Anterior cingulate cortex (tissue), 58 donors: Measurements from ENCODE around the gene WT1.
A peak's percentile ranks its signal among the peaks of the same experiment; 100 is the strongest.

Experiments
- DNase-seq, 58 donors: peaks; one replicate each; lab custom pipeline; 2025; lab: John Stamatoyannopoulos, UW

The WT1 gene

DNA sequence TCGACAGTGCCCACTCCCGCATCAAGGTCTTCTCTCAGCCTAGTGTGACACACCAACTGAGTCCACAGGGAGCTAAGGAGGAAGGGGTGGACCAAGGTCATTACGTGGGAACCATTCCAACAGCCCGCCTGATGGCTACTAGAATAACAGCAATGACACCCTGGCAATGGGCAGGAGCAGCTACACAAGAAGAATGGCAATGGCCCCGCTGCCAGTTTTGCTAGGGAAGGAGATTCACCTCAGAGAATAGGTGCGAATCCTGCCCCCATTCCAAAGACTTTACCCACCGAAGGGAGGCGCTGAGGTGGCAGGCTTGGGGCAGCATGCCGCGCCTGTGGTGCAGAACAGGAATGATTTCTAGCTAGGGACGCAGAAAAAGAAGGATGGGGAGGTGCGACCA is 9.1 kb downstream of the WT1 start:
- no peak for DNase-seq

DNA sequence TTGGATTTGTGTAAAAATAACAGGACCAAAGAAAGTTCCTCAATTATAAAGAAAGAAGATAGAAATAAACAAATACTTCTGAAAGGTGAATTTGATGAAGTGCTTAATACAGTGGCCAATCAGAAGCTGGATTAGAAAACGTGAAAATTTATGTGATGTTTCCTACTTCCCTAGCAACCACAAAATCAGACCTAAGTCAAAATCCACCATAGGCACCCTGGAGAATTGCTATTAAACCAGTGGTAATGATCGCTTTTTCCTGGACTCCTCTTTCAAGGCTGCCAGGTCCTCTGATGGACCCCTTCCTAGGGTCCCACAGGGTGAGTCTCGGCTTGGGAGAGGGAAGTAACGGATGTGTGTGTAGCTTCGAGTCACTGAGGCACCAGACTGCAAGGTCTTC is 9.6 kb downstream of the WT1 start:
- DNase-seq = no peak

GRCh38 chr11:32422545-32422944 is 12.8 kb downstream of the WT1 start:
- DNase-seq = no peak

DNA sequence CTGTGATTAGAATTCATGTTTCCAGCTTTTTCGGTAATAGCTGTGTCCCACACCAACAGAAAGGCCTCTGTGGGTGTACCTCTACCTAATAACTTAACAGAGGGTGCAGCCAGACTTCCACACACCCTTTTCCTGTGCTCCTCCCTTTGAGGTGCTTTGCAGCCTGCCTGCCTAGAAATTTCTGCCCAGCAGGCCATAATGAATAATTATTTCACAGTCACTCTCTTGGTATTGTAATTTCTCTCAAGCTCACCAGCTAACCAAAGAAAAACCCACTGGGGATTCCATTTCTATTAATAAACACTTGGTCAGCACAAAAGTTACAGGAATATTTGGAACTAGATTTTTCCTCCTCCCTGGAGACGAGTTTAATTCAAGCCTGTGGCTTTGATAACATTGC is 13.3 kb downstream of the WT1 start:
- no peak for DNase-seq

GRCh38 chr11:32420937-32421901 is 14.1 kb downstream of the WT1 start:
- DNase-seq = no peak

- DNase-seq = no peak
Observed at GRCh38 chr11:32420139-32420538, 15.2 kb downstream of the WT1 start.

- DNase-seq = no peak
Observed at GRCh38 chr11:32418836-32419235, 16.5 kb downstream of the WT1 start.

DNA sequence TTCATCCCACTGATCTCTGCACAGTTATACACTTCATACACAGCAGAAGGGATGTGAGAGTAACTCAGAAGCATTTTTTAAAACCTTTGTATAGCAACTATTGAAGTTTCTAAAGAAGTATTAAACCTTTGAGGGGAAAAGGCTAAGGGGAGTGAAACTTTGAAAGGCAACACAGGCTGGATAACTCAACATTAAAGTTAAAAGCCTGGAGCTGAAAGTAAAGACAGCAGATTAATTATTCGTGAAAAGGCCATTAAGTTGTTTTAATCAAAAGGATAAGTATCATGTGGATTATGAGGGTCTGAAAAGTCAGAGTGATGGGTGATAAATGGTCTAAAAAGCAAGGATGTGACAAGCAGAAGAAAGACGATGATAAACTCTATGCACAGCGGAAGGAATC is 17.5 kb downstream of the WT1 start:
- DNase-seq = no peak

- DNase-seq = no peak
Observed at GRCh38 chr11:32416301-32416700, 19.0 kb downstream of the WT1 start.

DNA sequence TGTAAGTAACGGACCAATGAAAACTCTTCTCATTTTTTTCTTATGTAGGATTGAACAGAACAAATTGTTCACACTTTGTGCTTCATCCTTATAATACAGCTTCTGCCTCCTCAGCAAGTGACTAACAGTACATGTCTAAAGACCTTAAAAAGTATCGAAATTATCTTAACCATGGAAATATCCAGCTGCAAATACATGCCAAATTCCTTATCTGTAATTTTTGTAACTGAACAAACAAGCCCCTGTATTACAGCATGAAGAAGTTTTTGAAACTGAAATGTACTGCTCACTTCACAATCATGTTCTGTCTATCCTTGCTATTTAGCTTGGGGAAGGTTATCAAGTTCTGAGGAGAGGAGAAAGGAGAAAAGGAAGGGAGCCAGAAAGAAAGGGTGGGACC is 20.4 kb downstream of the WT1 start:
- no peak for DNase-seq

DNA sequence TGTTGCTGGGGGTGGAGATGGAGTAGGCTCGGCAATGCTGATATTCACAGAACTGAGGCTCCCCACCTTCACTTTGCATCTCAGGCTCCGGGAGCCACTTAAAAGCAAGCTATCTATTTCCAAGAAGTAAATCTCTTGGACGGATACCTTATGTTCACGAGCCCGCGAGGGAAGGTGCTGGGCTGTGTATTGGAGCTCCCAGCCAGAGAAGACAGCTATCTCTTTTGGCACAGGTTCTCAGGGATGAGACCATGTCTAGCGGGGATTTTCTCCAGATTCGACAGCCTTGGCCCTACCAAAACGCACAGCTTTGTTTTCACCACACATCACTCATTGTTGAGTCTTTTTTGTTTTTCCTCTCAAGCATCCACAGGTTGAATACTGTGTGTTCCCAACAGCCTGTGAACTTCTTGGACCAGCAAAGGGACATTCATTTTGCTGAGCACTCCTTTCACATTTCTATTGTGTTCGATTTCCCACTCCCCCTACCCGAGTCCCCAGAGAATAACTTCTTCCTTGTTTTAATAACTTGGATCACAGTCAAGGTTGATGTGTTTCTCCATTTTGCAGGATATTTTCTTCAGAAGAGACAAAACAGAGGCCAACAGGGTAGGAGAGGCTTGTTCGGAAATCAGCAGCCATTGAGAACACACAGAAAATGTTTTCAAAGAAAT is 23.3 kb downstream of the WT1 start:
- no peak for DNase-seq

GRCh38 chr11:32405592-32405991 is 29.7 kb downstream of the WT1 start:
- DNase-seq = no peak

DNA sequence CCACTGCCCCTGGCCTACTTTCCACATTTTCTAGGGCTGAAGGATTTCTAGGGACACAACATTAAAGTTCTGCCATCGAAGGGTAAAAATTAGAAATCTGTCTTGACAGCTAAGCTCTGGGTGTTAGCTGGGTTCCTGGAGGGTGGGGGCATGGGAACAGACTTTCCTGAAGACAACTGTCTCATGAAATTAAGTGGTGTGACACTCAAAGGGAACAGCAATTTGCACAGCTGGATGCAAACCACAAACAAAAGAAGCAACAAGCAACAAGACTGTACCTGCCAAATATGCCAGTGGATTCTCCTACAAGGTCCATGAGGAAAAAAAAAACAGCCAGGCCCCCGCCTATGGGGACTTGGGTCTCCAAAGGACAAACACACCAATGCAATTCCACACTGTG is 32.5 kb downstream of the WT1 start:
- no peak for DNase-seq

- no peak for DNase-seq
Observed at GRCh38 chr11:32400670-32401369, 34.5 kb downstream of the WT1 start.

GRCh38 chr11:32400196-32400595 is 35.1 kb downstream of the WT1 start:
- DNase-seq = peak in 1 of 58 donors; percentile 18

- no peak for DNase-seq
Observed at GRCh38 chr11:32396991-32397390, 38.3 kb downstream of the WT1 start.

GRCh38 chr11:32396331-32396730 is 39.0 kb downstream of the WT1 start:
- DNase-seq = no peak

DNA sequence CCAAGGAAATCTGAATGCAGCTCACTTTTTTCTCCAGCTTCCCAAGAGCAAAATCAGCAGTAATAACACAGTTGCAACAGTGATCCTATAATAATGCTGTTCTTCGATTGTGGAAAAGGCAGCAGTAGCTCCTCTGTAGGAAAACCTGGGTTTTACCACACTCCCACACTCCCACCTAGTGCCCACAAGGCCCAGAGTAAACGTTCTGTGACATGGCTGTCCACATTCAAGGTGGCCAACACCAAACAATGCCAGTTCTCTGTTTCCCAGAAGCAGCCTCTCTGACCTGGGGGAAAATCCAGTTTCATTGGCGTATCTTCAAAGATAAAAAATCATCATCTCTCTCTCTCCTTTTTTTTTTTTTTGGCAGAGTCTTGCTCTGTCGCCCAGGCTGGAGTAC is 40.2 kb downstream of the WT1 start:
- no peak for DNase-seq

- DNase-seq = no peak
Observed at GRCh38 chr11:32392840-32393239, 42.5 kb downstream of the WT1 start.

DNA sequence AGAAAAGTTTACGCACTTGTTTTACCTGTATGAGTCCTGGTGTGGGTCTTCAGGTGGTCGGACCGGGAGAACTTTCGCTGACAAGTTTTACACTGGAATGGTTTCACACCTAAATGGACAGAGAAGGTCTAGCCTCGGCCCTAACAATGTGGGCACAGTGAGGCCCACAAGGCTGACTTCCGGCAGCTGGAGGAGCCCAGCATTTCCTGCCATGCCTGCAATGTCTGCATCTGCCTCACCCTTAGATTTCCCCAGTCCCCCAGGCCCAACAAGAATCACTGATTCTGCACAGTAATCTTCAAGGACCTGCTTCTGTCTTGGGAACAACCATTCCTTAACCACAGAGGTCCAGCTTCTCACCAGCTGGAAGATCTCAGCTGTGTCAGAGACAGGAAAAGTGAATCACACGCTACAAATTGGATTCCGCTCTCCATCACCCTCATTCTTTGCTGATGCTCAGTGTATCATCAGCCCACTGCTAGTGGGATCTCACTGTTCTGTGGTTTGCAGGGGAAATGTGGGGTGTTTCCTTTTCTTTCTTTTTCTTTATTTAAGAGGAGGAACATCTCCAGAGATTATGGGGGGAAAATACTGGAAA is 43.3 kb downstream of the WT1 start:
- no peak for DNase-seq

DNA sequence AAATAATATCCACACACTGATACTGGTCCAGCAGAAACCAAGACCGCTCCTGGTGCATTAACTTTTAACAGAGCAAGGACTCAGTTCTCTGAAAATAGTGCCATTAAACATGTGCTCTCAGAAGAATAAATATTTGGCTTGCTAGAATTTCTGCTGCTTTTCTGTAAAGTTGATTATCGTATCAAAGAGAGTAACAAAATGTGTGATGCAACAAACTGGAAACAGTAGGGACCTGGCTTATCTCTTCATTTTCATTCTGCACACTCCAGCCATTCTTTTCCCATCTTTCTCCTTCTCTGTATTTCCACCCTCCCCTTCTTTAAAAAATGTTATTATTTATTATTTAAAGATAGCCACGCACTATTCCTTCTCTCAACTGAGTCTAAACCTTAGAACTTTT is 43.9 kb downstream of the WT1 start:
- no peak for DNase-seq
